Measurements from ENCODE around the gene MXRA7.

- TF ChIP-seq CTCF (conservative IDR thresholded peaks at IDR 0.05; ENCODE audit: low read depth, low read length) (no peak), MAZ (IDR thresholded peaks at IDR 0.05; ENCODE audit: borderline replicate concordance, low read depth, low read length) (no peak), USF2 (IDR thresholded peaks at IDR 0.05; ENCODE audit: low read depth, low read length) (no peak), CEBPB (IDR thresholded peaks at IDR 0.05; ENCODE audit: low read depth, low read length) (no peak), POLR2A (IDR thresholded peaks at IDR 0.05; ENCODE audit: low read depth, low read length) (no peak), MXI1 (IDR thresholded peaks at IDR 0.05; ENCODE audit: borderline replicate concordance, low read depth, low read length) (no peak), ELK1 (IDR thresholded peaks at IDR 0.05; ENCODE audit: borderline replicate concordance, low read depth, low read length) (no peak), RAD21 (IDR thresholded peaks at IDR 0.05; ENCODE audit: low read length) (no peak), FOS (IDR thresholded peaks at IDR 0.05; ENCODE audit: low read depth, low read length) (no peak)
Observed at GRCh38 chr17:76638263-76638662, 72.5 kb downstream of the MXRA7 start.

All from IMR-90 (cell line).